A549 treated with DMSO at 1 μM for 4 hours (cell line): Measurements from ENCODE around the gene COMMD4. TPM values are rescaled to one million over a fixed set of nuclear protein-coding genes. Genes with fewer than 3 reads are reported as not detected.

Experiments
- total RNA-seq: library from RNA; stranded (reverse); fragments of 200-300 nt; extraction: Qiagen RNA extraction; gene quantifications from 5 replicates; pipeline ENCODE4 v1.2.3, GENCODE V29; 2022; ENCODE audit warnings: low read depth

The COMMD4 gene
- 163 to 201 TPM (median 176 TPM) in 5 replicates for total RNA-seq

DNA sequence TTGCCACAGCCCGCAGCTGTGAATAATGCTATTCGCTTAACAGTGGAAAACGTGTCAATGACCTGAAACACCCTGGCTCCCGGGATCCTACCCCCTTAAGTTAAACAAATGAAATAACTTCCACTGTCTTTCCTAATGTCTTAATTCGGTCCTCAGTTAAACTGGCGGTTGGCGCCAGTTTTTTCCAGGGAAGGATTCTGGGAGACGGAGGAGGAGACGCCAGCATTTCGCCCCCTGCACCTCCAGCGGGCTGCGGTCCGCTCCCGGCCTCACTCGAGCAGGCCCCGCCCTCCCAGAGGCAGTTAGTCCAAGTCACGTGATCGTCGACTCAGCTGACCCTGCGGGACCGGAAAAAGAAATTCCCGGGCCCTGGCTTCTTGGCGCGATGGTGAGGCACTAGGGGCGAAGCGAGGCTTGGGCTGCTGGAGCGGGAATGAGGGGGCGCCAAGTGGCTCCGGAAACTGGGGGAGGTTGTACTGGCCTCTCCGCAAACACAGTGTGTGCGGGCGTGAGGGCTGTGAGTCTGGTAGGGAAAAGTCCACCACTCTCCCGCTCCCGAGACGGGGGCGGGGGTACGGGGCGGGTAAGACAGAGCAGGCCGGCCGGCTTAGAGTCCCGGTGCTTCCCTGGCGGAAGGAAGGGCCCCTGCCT is at the start of gene COMMD4:
Gene COMMD4, plus strand, starts transcription at position 359 of the 651 bp plus-strand sequence. Its CDS starts 27 bp downstream, at position 386.

DNA sequence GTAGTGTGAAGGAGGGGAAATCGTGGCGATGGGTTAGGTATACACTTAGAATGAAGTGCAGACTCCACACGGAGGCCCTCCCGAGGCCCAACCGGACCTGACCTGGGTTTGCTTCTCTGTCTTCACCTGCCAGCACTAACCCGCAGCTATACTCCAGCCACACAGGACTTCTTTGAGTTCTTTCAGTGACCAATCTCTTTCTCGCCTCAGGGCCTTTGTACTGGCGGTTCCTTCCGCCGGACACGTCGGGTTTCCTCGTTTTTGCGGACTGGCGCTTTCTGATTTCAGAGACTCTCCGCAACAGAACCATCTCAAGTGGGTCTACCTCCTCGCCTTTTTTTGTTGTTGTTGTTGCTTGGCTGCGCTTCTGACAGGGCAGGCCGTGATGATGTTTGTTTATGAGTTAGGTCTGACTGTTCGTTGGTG is 10.9 kb downstream of the COMMD4 start, which contains the start of gene NEIL1:
Gene NEIL1, plus strand, starts transcription at position 244 of the 426 bp plus-strand sequence. CDS start 1,867 bp downstream, outside the sequence.

DNA sequence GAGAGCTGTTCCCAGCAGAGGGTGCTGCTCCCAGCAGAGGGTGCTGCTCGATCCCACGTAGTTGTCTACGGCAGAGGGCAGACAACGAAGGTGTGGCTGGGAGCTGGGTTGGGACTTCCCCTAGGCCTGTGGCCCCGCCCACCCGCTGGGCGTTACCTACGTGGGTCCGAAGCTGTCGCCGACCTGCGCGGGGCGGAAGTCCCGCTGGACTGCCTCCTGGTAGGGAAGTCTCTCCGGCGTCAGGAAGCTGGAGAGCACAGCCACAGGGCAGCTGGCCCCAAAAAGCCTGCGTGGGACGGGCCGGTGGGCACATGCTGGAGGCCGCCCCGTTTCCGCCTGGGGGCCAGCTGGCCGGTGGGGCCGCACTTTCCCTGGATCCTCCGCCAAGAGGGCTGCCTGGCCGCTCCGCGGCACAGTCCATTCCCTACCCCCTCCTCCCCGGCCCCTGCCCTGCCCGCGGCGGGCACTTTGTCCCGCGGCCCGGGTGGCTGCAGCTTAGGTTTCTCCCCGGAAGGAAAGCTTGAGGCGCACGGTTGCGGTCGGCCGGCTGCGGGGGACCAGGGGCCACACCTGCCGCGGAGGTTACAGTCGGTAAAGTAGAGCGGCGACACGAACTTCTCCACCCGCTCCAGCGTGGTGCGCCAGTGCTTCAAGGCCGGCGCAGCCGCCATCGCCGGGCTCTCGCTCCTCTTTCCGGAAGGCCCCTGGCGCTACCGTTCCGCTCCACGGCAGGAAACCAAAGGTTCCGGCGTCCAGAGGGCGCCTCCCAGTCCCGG is 32.2 kb downstream of the COMMD4 start, which contains the start of gene MAN2C1:
Gene MAN2C1, minus strand, starts transcription at position 695 of the 776 bp plus-strand sequence. Its CDS starts 24 bp downstream, at position 671.

Other genes with a start within 250 kb of the COMMD4 start
- 26.7 to 33.3 TPM (median 29.1 TPM) in 5 replicates for gene C15orf39, start 134.2 kb upstream of the COMMD4 start, total RNA-seq
- gene GOLGA6C, start 77.7 kb upstream of the COMMD4 start, total RNA-seq, result 0.06 TPM in 1 of 5 replicates, not detected in the others
- 0.11 to 0.12 TPM in 2 of 5 replicates, not detected in the others for gene GOLGA6D, start 53.2 kb upstream of the COMMD4 start, total RNA-seq
- gene NEIL1, start 11.0 kb downstream of the COMMD4 start, total RNA-seq, result 0.80 to 2.9 TPM (median 2.7 TPM) in 5 replicates
- 68.6 to 83.0 TPM (median 80.2 TPM) in 5 replicates for gene MAN2C1, start 32.5 kb downstream of the COMMD4 start, total RNA-seq
- gene SIN3A, start 115.6 kb downstream of the COMMD4 start, total RNA-seq, result 29.2 to 38.7 TPM (median 36.8 TPM) in 5 replicates
- gene PTPN9, start 243.3 kb downstream of the COMMD4 start, total RNA-seq, result 39.1 to 52.0 TPM (median 47.4 TPM) in 5 replicates